Glomerular visceral epithelial cell (primary cell): ENCODE results near the gene CNTN1.

ENCODE experiments used
- DNase-seq: peaks from one replicate; pipeline ENCODE4 v3.0.0-alpha.2; 2016; ENCODE audit errors: extremely low spot score

CNTN1 gene

DNA sequence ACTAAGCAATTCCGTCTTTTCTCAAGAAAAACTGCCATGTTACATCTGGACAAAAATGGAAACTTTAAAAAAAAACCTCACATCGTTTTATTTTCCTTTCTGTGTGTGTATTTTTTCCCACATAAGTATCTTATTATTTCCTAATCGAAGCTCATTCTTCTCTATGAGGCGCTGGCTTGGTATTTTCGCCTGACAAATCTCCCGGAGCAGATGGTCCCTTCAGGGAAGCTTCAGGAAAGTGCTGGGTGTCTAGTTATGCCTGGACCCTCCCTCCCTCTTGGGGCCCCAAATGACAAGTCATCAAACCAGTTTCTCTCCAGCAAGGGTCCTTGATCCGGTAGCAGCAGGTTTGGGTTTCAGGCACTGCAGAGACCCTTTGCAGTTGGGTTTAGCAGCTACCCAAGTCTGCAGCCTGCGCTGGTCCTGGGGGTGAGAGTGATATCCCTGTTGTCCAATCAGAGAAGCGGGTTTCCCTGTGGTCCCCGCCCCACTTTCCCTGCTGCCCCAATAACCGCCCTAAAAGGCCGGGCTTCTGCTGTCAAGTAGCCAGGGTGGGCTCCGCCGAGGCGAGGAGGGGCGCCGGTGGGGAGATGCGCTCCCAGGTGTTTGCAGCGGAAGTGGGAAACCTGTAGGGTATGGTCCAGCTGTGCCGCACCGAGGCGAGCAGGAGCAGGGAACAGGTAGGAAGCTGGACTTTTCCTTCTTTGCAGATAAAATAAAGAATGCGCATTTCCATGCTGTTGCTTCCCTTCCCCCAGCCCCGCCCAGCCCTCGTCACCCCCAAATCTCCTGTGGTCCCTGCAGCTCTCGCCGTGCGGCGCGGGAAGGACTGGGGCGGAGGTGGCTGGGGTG is at the start of gene CNTN1:
Gene CNTN1, plus strand, starts transcription at position 527 of the 852 bp plus-strand sequence.
- DNase-seq = peak; percentile 8

GRCh38 chr12:40643506-40643905 is 48.7 kb upstream of the CNTN1 start:
- no peak for DNase-seq

GRCh38 chr12:40643976-40644375 is 48.3 kb upstream of the CNTN1 start:
- DNase-seq = no peak

DNA sequence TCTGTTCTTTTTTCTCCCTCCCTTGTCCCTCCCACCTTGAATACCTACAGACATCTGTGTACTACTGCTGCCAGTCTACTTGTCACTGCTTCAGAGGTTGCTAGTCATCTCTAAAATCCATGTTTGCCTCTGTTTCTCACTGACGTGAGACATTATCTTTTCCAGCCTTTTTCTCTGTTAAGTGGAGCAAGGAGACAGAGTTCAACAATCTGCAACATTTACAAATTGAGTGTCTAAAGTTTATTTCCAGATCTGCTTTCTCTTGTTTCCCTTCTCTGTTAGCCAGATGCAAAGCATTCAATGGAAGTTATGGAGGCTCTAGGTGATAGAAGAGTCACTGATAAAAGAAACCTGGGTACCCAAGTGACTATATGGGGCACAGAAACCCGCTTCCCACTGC is 47.5 kb upstream of the CNTN1 start:
- no peak for DNase-seq

- DNase-seq = no peak
Observed at GRCh38 chr12:40645361-40645760, 46.9 kb upstream of the CNTN1 start.

GRCh38 chr12:40646456-40646855 is 45.8 kb upstream of the CNTN1 start:
- DNase-seq = no peak

DNA sequence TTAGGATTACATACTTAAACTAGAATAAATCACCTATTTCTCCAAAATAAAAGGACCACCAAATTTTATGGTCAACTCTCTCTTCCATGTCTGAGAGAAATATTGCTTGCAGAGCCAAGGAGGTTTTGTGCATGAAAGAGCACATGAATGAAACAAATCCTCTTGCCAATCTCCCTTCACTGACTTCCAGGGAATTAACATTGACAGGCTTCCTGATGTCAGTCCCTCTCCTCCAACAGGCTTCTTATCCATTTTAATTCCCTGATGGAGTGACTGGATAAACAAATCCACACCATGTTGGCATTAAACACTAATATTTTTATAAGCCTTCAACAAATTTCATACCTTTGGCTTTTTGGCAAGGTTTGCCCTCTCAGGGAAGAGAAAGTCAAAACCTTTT is 45.3 kb upstream of the CNTN1 start:
- no peak for DNase-seq

DNA sequence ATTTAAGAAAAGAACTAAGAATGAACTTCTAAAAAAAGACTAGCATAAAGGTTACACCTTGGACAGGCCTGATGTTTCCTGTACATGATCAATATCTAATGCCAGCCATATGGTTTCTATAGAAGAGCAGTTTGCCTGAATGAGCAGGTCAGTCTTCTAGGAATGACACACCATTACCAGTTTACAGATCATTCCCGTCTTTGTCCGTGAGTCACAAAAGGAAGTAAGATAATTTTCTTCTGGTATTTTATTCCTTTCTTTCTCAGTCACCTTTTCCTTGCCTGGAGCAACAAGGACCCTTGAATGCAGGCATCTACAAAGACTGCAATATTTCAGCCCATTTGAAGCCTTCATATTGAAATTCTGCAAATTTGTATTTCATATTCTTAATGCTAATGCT is 44.6 kb upstream of the CNTN1 start:
- DNase-seq = no peak

DNA sequence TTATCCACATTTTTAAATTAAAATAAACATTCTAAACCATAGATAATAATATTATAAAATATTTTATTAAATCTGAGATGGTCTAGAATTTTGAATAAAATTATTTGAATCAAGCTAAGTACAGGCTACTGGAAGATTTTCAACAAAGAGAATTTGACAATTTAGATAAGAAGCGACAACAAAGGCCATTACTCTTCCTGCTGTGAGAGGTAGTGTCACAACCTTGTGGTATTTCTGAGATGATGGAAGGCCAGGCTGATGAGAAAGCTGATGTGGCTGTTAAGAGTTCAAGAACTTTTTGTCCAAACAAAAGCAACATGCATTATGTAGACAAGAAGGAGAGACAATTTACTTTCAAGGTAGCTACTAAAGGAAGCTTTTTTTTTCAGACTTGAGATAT is 43.7 kb upstream of the CNTN1 start:
- DNase-seq = no peak

DNA sequence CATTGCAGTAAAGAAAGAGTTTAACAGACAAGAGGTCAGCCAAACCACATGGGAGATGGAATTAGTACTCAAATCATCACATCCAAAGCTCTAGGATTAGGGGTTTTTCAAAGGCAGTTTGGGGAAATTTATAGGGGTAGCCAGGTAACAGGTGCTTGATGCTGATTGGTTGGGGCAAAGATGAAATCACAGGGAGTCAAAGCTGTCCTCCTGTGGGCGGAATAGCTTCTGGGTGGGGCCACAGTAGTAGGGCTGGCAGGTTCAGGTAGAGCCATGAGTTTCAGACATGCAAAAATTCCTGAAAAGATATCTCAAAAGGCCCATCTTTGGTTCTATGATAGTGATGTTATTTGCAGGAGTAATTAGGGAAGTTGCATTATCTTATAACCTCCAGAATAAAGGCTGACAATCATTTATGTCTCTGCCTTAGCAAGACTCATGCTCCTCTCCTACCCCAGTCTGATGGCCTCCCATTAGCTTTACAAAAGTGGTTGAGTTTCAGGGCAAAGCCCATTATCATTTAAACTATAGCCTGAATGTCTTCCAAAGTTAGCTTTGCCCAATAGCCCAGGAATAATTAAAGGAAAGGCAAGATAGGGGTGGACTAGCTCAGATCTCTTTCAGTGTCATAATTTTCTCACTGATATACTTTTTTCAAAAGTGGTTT is 42.1 kb upstream of the CNTN1 start:
- DNase-seq = no peak

- no peak for DNase-seq
Observed at GRCh38 chr12:40655451-40655850, 36.8 kb upstream of the CNTN1 start.

- DNase-seq = no peak
Observed at GRCh38 chr12:40662366-40662765, 29.9 kb upstream of the CNTN1 start.

DNA sequence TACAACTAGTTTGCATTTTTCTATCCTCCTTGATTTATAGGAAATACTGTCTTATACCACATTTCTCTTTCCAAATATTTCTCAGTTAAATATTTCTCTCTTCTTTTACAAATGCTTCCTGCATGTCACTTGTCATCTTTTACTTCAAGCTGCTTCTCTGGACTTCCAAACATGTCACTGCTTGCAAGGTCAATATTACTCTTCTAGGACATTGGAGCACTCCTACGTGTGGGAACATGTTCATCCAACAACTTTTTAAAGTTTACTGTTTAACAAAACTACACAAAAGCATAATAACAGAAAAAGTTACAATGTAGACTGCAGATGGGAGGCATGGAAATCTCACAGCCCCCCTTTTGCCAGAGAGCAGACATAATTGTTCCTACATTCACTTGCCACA is 28.5 kb upstream of the CNTN1 start:
- no peak for DNase-seq

DNA sequence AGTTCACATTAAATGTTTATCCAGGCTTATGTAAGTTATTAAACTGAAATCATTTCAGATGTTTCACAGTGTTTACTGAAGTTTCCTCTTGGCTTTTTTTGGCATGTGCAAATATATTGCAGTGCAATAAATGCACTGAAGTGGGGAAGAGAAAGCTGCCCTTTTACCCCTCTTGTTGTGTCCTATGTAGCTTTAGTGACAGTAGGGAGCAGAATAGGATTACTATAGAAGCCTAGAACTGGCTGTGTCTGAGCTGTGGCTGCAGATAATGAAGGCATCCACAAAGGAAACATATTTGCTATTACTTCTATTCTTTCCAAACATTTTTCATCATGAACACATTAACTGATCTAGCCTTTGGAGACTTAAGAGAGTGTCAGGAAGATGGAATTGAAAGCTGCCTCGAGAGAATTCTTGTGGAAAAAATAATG is 24.1 kb upstream of the CNTN1 start:
- no peak for DNase-seq

DNA sequence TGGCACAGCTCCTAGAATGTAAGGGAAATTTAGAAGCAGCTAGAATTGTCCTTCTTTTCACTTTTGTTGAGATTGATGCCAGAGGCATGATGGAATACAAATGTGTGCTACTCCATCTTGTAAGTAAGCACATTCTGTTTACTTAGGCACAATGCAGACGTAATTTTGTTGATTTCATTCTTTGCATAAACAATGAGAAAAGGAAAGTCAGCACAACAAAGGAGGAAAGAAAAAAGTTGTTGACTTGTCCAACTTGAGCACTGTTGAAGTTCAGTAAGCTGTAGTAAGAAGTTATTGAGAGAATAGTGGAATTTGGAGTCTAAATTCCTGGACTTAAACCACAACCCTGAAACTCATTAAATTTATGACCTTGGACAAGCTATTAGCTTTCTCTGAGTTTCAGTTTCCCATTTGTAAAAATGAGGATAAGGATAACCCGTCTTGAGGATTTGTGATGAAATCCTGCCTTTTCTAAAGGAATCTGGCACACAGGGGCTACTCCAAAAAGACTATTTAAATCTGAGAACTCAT is 19.4 kb upstream of the CNTN1 start:
- no peak for DNase-seq

DNA sequence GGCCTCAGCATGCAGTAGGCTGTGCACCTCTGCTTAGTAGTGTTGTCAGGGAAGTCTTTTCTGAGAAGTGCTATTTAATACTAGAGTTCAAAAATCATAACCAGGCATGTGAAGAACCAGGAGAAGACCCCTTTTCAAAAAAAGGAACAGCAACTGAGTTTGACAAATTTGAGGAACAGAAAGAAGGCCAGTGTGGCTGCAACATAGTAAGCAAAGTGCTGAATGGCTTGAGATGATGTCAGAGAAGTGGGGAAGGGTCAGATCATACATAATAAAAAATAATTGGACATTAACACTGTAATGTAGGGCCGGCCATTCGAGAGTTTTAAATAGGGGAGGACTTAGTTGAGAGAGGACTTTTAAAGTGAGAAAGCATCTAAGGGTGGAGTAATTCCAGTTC is 11.1 kb upstream of the CNTN1 start:
- DNase-seq = no peak

GRCh38 chr12:40684986-40685385 is 7.3 kb upstream of the CNTN1 start:
- DNase-seq = no peak

GRCh38 chr12:40688085-40688725 is 4.0 kb upstream of the CNTN1 start:
- no peak for DNase-seq

DNA sequence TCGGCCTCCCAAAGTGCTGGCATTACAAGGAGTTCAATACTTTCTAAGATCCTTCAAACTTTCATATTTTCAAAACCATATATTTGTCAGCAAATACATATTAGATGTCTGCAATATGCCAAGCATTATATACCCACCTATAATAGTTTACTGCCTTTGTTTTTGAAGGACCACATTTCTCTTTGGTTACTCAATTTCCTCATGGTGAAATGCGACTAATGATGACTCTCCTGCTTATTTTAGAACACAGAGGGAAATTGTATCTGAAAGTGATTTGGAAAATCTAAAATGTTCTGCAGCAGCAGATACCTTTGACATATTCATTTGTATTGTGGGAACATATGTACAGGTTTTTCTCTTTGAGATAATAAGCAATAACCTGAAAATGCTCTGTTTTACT is 2.7 kb upstream of the CNTN1 start:
- DNase-seq = no peak

GRCh38 chr12:40692765-40693206 is 547 bp downstream of the CNTN1 start:
- DNase-seq = no peak

- DNase-seq = no peak
Observed at GRCh38 chr12:40693207-40693821, 1.1 kb downstream of the CNTN1 start.
